NCI-H146 treated with DMSO at 0.1 percent for 48 hours (cell line): ENCODE measurements around the gene GNG2.

Experiments used
- DNase-seq: peaks from one replicate; lab custom pipeline; 2025; ENCODE audit not compliant: unreplicated experiment; lab: John Stamatoyannopoulos, UW

GNG2 gene

GRCh38 chr14:52015411-52016030 is 155.1 kb downstream of the GNG2 start:
- no peak for DNase-seq

GRCh38 chr14:52018252-52018651 is 157.8 kb downstream of the GNG2 start:
- no peak for DNase-seq

DNA sequence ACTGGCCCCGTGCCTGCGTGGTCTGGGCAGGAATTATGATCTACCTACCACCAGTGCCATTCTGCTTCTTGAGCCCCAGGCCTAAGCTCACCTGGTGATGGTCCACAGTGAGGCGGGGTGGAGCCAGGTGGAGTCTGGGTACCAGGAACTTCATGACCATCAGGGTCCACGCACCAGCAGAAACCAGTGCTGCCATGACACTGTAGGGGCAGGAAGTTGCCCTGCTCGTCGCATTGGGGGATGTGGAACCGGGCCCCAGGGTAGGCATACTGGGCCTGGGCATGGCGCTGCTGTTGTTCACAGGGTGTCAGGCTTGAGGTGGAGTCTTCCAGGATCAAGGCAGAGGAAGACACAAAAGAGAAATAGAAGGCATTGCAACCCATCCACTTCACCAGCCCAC is 158.6 kb downstream of the GNG2 start:
- no peak for DNase-seq
